RWPE2 (cell line): ENCODE data around the gene FES.

Experiments
- ATAC-seq: fragments of 200-7000 bp; cut with Tn5 transposase; 3 replicates; pipeline ENCODE4 v1.9.1; 2021; ENCODE audit warnings: low read depth
- DNase-seq: peaks from one replicate; pipeline ENCODE4 v3.0.0-alpha.2; 2020; ENCODE audit warnings: low spot score
- H3K27ac ChIP-seq: fragments of 450-650 bp; 2 replicates; pipeline ENCODE4 v1.5.1; 2017; ENCODE audit warnings: mild to moderate bottlenecking; ENCODE audit not compliant: poor library complexity, severe bottlenecking
- H3K27me3 ChIP-seq: fragments of 250-450 bp; sonication (Bioruptor Pico); 2 replicates; pipeline ENCODE4 v1.5.1; 2021; ENCODE audit warnings: mild to moderate bottlenecking, moderate library complexity; ENCODE audit not compliant: insufficient read depth, poor library complexity, severe bottlenecking
- H3K36me3 ChIP-seq: fragments of 250-450 bp; sonication (Bioruptor Pico); 2 replicates; pipeline ENCODE4 v1.5.1; 2020; ENCODE audit warnings: low read depth, mild to moderate bottlenecking, moderate library complexity
- H3K4me1 ChIP-seq: fragments of 250-450 bp; sonication (Bioruptor Pico); 2 replicates; pipeline ENCODE4 v1.5.1; 2021; ENCODE audit warnings: mild to moderate bottlenecking, moderate library complexity; ENCODE audit not compliant: insufficient read depth, poor library complexity, severe bottlenecking
- H3K4me3 ChIP-seq: fragments of 250-450 bp; sonication (Bioruptor Pico); 2 replicates; pipeline ENCODE4 v1.5.1; 2021; ENCODE audit warnings: mild to moderate bottlenecking, moderate library complexity; ENCODE audit not compliant: severe bottlenecking
- H3K9me3 ChIP-seq: fragments of 250-450 bp; sonication (Bioruptor Pico); 2 replicates; pipeline ENCODE4 v1.5.1; 2021; ENCODE audit warnings: mild to moderate bottlenecking, moderate library complexity; ENCODE audit not compliant: severe bottlenecking
- CTCF ChIP-seq: fragments of 450-650 bp; IDR thresholded peaks from one replicate; pipeline ENCODE4 v1.5.1; 2017; ENCODE audit warnings: mild to moderate bottlenecking, moderate library complexity; ENCODE audit not compliant: poor library complexity, severe bottlenecking

Gene FES

GRCh38 chr15:90855139-90855538 is 29.2 kb upstream of the FES start:
- H3K4me1 ChIP-seq, result peaks cover 9% of the 10 kb centered on the region
- DNase-seq, result no peak
- H3K36me3 ChIP-seq, result no peaks in the 10 kb centered on the region

GRCh38 chr15:90857337-90857736 is 27.0 kb upstream of the FES start:
- Histone ChIP-seq H3K4me1 (peaks cover 23% of the 10 kb centered on the region), H3K36me3 (no peaks in the 10 kb centered on the region), H3K9me3 (no peaks in the 10 kb centered on the region), H3K27me3 (no peaks in the 10 kb centered on the region), H3K27ac (no peak overlapping the region), H3K4me3 (no peak overlapping the region)
- DNase-seq, result no peak
- no peak for ATAC-seq
- no peak for TF ChIP-seq CTCF

More at GRCh38 chr15:90855139-90855538, 29.2 kb upstream of the FES start:
- Histone ChIP-seq H3K9me3 (no peaks in the 10 kb centered on the region), H3K27me3 (no peaks in the 10 kb centered on the region), H3K4me3 (no peak overlapping the region), H3K27ac (no peak overlapping the region)
- no peak for ATAC-seq
- TF ChIP-seq CTCF, result no peak

GRCh38 chr15:90857883-90858443 is 26.3 kb upstream of the FES start:
- Histone ChIP-seq H3K27ac (no peak overlapping the region), H3K4me3 (no peak overlapping the region), H3K9me3 (no peaks in the 10 kb centered on the region), H3K27me3 (no peaks in the 10 kb centered on the region), H3K4me1 (peaks cover 23% of the 10 kb centered on the region), H3K36me3 (no peaks in the 10 kb centered on the region)
- DNase-seq (no peak), ATAC-seq (no peak)
- TF ChIP-seq CTCF, result no peak

GRCh38 chr15:90859234-90860131 is 24.8 kb upstream of the FES start:
- peak; percentile 22; the same call in 1 of the 3 replicates for ATAC-seq
- H3K27me3 ChIP-seq, result no peaks in the 10 kb centered on the region
- no peak for DNase-seq
- H3K36me3 ChIP-seq, result no peaks in the 10 kb centered on the region
- peaks cover 32% of the 10 kb centered on the region for H3K4me1 ChIP-seq
- no peaks in the 10 kb centered on the region for H3K9me3 ChIP-seq
- TF ChIP-seq CTCF, result no peak
- no peak overlapping the region for H3K27ac ChIP-seq
- no peak overlapping the region for H3K4me3 ChIP-seq

- no peaks in the 10 kb centered on the region for H3K36me3 ChIP-seq
- no peak overlapping the region for H3K4me3 ChIP-seq
- H3K9me3 ChIP-seq, result no peaks in the 10 kb centered on the region
- ATAC-seq (no peak), DNase-seq (no peak)
- peaks cover 32% of the 10 kb centered on the region for H3K4me1 ChIP-seq
- no peaks in the 10 kb centered on the region for H3K27me3 ChIP-seq
- TF ChIP-seq CTCF, result no peak
- no peak overlapping the region for H3K27ac ChIP-seq
Observed at GRCh38 chr15:90860450-90860849, 23.9 kb upstream of the FES start.
